B cell (primary cell): ENCODE results near the gene KCND3. TPM values are rescaled to one million over a fixed set of nuclear protein-coding genes. Genes with fewer than 3 reads are reported as not detected.

ENCODE experiments used
- ATAC-seq: fragments of 200-7000 bp; cut with Tn5 transposase; one replicate; pipeline ENCODE4 v1.10.0; 2021; ENCODE audit warnings: low read depth, mild to moderate bottlenecking, moderate number of reproducible peaks, moderate library complexity
- CTCF ChIA-PET: fragments of 350-600 bp; sonication (Branson Sonifier 250); formaldehyde crosslinking; loops from one replicate; lab custom pipeline; 2021; ENCODE audit warnings: antibody characterized with exemption, inconsistent platforms; lab: Charles Lee
- POLR2A ChIA-PET: fragments of 350-600 bp; sonication (Branson Sonifier 250); formaldehyde crosslinking; loops from one replicate; lab custom pipeline; 2021; ENCODE audit warnings: antibody characterized with exemption; lab: Charles Lee
- DNase-seq: peaks from one replicate; pipeline ENCODE4 v3.0.0; 2013
- H2AFZ ChIP-seq: 2 replicates; pipeline ENCODE4 v1.6.1; 2012; ENCODE audit warnings: mild to moderate bottlenecking, low read depth, low read length; ENCODE audit not compliant: insufficient read depth, poor library complexity, severe bottlenecking
- H3K27ac ChIP-seq, 2 donors: 1 replicate in 1 of 2; 2 replicates in 1 of 2; pipeline ENCODE4 v1.5.1; 2012 to 2013; ENCODE audit warnings: low read length in 2 of 2, mild to moderate bottlenecking in 2 of 2, moderate library complexity in 1 of 2
- H3K27me3 ChIP-seq, 4 experiments: fragments of 200-600 bp in 1 of 4; sonication (generic) in 1 of 4; replicated peaks in 1 of 4; 1 replicate in 2 of 4; 2 replicates in 2 of 4; pipeline versions ENCODE4 v1.6.1 to v1.7.0; 2013 to 2016; ENCODE audit warnings: low read length in 3 of 4, mild to moderate bottlenecking in 2 of 4, mixed read lengths in 1 of 4, moderate library complexity in 1 of 4; ENCODE audit not compliant: insufficient read depth in 4 of 4, control insufficient read depth in 3 of 4; ENCODE audit errors: control extremely low read depth in 1 of 4
- H3K36me3 ChIP-seq, 2 experiments: replicated peaks in 1 of 2; 1 replicate in 1 of 2; 2 replicates in 1 of 2; pipeline versions ENCODE4 v1.6.1 to v1.7.1; 2013; ENCODE audit warnings: low read length in 1 of 2; ENCODE audit not compliant: insufficient read depth in 2 of 2, control insufficient read depth in 1 of 2; ENCODE audit errors: control extremely low read depth in 1 of 2, extremely low read depth in 1 of 2
- H3K4me1 ChIP-seq, 2 donors: fragments of 200-600 bp in 1 of 2; sonication (generic) in 1 of 2; 1 replicate in 1 of 2; 2 replicates in 1 of 2; pipeline versions ENCODE4 v1.5.1 to v1.6.1; 2013 to 2017; ENCODE audit warnings: low read length in 2 of 2; ENCODE audit not compliant: control insufficient read depth in 2 of 2, insufficient read depth in 2 of 2
- H3K4me2 ChIP-seq: replicated peaks from 2 replicates; pipeline ENCODE3; 2012; ENCODE audit warnings: mild to moderate bottlenecking, low read depth, low read length; ENCODE audit not compliant: poor library complexity, severe bottlenecking
- H3K4me3 ChIP-seq, 5 experiments: fragments of 200-600 bp in 1 of 5; sonication (generic) in 1 of 5; 1 replicate in 3 of 5; 2 replicates in 2 of 5; pipeline versions ENCODE4 v1.5.1 to v1.7.0; 2011 to 2016; ENCODE audit warnings: low read length in 4 of 5, mild to moderate bottlenecking in 4 of 5, low read depth in 2 of 5, control low read depth in 1 of 5, moderate library complexity in 1 of 5; ENCODE audit not compliant: insufficient read depth in 1 of 5; ENCODE audit errors: control extremely low read depth in 1 of 5, extremely low read depth in 1 of 5
- H3K79me2 ChIP-seq: fragments of 200-600 bp; sonication (generic); one replicate; pipeline ENCODE4 v1.6.0; 2016; ENCODE audit warnings: low read length; ENCODE audit not compliant: control insufficient read depth, insufficient read depth
- H3K9ac ChIP-seq: fragments of 200-600 bp; sonication (generic); 2 replicates; pipeline ENCODE4 v1.6.1; 2017; ENCODE audit warnings: mild to moderate bottlenecking, low read length, moderate library complexity
- H3K9me3 ChIP-seq, 3 donors: one replicate each; pipeline versions ENCODE4 v1.6.1 to v1.7.1; 2013; ENCODE audit warnings: low read length in 2 of 3; ENCODE audit not compliant: control insufficient read depth in 2 of 3, insufficient read depth in 1 of 3; ENCODE audit errors: control extremely low read depth in 1 of 3
- H4K20me1 ChIP-seq: 2 replicates; pipeline ENCODE4 v1.6.0; 2012; ENCODE audit warnings: mild to moderate bottlenecking, low read length; ENCODE audit not compliant: insufficient read depth, control insufficient read depth, poor library complexity, severe bottlenecking
- H3K27ac Mint-ChIP-seq: one replicate; pipeline ENCODE4 v1.8.0; 2021; ENCODE audit warnings: mixed read lengths
- H3K27me3 Mint-ChIP-seq: one replicate; pipeline ENCODE4 v1.8.0; 2021; ENCODE audit warnings: mixed read lengths
- H3K4me1 Mint-ChIP-seq: one replicate; pipeline ENCODE4 v1.8.0; 2021; ENCODE audit warnings: mixed read lengths
- H3K4me3 Mint-ChIP-seq: one replicate; pipeline ENCODE4 v1.8.0; 2021; ENCODE audit warnings: mixed read lengths
- H3K9me3 Mint-ChIP-seq: one replicate; pipeline ENCODE4 v1.8.0; 2022; ENCODE audit warnings: mixed read lengths; ENCODE audit not compliant: insufficient read depth
- EZH2 ChIP-seq: IDR thresholded peaks from 2 replicates; pipeline ENCODE4 v1.6.1; 2012; ENCODE audit warnings: borderline replicate concordance, low read depth, mild to moderate bottlenecking, moderate library complexity, low read length; ENCODE audit not compliant: insufficient read depth, poor library complexity, severe bottlenecking
- WGBS: methylation state at CpG from one replicate; pipeline ENCODE4 v1.1.5; 2013; ENCODE audit warnings: missing lambda C conversion rate; ENCODE audit not compliant: insufficient coverage; 5-methylcytosine and 5-hydroxymethylcytosine counted together
- intact Hi-C: fragments of 100-400 bp; cut with micrococcal nuclease; formaldehyde crosslinking; loops from one replicate; pipeline ENCODE4 v1.10.0; 2022
- polyA plus RNA-seq: library from polyadenylated mRNA; depleted of rRNA; stranded (reverse); fragments of >200 nt; gene quantifications from 2 replicates; pipeline ENCODE4 v1.2.3, GENCODE V29; 2012
- total RNA-seq, 2 donors: library from RNA; stranded (reverse); fragments of 120-200 nt in 1 of 2; gene quantifications; 1 replicate in 1 of 2; 2 replicates in 1 of 2; pipeline versions ENCODE4 v1.2.3 to v1.2.4, GENCODE V29; 2013 to 2022
- TF ChIP-seq, protein P1 (sequence below): fragments of 200-600 bp; IDR thresholded peaks from one replicate; pipeline ENCODE4 v1.8.0; 2022; ENCODE audit warnings: antibody characterized with exemption, mild to moderate bottlenecking

The KCND3 gene
- total and polyA plus RNA-seq, 2 donors (not counting 1 experiment from before 2014, with no cell fraction given), result 0.07 TPM; not detected in 1

DNA sequence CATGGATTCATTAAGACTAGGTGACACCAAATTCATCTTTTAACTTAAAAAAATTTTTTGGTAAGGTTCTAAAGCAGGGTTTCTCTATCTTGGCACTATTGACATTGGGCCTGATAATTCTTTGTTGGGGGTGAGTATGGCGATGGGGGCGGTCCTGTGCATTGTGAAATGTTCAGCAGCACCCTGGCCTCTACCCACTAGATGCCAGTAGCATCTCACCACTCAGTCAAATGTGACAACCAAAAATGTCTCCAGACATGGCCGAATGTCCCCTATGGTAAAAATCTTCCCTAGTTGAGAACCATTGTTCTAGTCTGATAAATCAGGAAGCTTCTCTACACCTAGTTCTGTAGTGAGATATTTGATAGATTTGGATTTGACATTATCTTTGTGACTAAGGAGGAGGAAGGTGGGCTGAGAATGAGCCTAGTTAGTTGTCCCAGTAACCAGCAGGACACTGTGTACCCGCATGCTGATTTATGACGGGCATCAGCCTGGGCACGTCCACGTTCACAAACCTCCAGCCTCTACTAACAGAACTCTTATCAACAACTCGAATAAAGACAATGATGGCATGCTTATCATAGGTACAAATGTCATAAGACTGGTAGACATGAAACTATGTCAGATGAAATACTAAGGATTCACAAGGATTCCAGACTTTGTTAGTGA, 104.6 kb downstream of the KCND3 start:
- no peaks in the 10 kb centered on the region for H3K4me1 Mint-ChIP-seq
- H3K27ac ChIP-seq, result no peak overlapping the region
- H3K27me3 ChIP-seq, result peaks cover 0 to 5% (median 0%) of the 10 kb centered on the region in 4 experiments
- no peak overlapping the region for H3K9ac ChIP-seq
- no peaks in the 10 kb centered on the region for H4K20me1 ChIP-seq
- H3K27me3 Mint-ChIP-seq, result peaks cover 57% of the 10 kb centered on the region
- H3K36me3 ChIP-seq, result no peaks in the 10 kb centered on the region
- H3K9me3 Mint-ChIP-seq, result no peaks in the 10 kb centered on the region
- H2AFZ ChIP-seq, result no peak overlapping the region
- no peak for TF ChIP-seq EZH2
- TF ChIP-seq, protein P1, sequence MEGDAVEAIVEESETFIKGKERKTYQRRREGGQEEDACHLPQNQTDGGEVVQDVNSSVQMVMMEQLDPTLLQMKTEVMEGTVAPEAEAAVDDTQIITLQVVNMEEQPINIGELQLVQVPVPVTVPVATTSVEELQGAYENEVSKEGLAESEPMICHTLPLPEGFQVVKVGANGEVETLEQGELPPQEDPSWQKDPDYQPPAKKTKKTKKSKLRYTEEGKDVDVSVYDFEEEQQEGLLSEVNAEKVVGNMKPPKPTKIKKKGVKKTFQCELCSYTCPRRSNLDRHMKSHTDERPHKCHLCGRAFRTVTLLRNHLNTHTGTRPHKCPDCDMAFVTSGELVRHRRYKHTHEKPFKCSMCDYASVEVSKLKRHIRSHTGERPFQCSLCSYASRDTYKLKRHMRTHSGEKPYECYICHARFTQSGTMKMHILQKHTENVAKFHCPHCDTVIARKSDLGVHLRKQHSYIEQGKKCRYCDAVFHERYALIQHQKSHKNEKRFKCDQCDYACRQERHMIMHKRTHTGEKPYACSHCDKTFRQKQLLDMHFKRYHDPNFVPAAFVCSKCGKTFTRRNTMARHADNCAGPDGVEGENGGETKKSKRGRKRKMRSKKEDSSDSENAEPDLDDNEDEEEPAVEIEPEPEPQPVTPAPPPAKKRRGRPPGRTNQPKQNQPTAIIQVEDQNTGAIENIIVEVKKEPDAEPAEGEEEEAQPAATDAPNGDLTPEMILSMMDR, result no peak
- H3K79me2 ChIP-seq, result no peaks in the 10 kb centered on the region
- no peak overlapping the region for H3K27ac Mint-ChIP-seq
- WGBS, result no CpG with 5 or more reads among the region's 8 CpGs
- H3K4me1 ChIP-seq, result no peaks in the 10 kb centered on the region
- ChIA-PET POLR2A (no interaction called here), CTCF (no interaction called here)
- DNase-seq, result no peak
- no peak overlapping the region for H3K4me3 Mint-ChIP-seq
- intact Hi-C loops, result no loop called here
- ATAC-seq, result no peak
- H3K4me3 ChIP-seq, result no peak overlapping the region
- no peaks in the 10 kb centered on the region for H3K9me3 ChIP-seq
- H3K4me2 ChIP-seq, result no peak overlapping the region

- H3K9ac ChIP-seq, result no peak overlapping the region
- intact Hi-C loops, result no loop called here
- H3K27ac ChIP-seq, result no peak overlapping the region
- POLR2A ChIA-PET, result no interaction called here
- Mint-ChIP-seq H3K27ac (no peak overlapping the region), H3K4me1 (peaks cover 11% of the 10 kb centered on the region), H3K27me3 (peaks cover 55% of the 10 kb centered on the region), H3K9me3 (no peaks in the 10 kb centered on the region), H3K4me3 (no peak overlapping the region)
- H3K4me2 ChIP-seq, result no peak overlapping the region
- TF ChIP-seq EZH2, result no peak
- TF ChIP-seq, protein P1, result no peak
- CTCF ChIA-PET, result no interaction called here
- H3K9me3 ChIP-seq, result no peaks in the 10 kb centered on the region
- H3K79me2 ChIP-seq, result no peaks in the 10 kb centered on the region
- WGBS, result 92% methylated on average over 8 of the region's 10 CpGs
- no peak overlapping the region for H3K4me3 ChIP-seq
- no peaks in the 10 kb centered on the region for H4K20me1 ChIP-seq
- H3K27me3 ChIP-seq, result peaks cover 0 to 5% (median 0%) of the 10 kb centered on the region in 4 experiments
- no peak overlapping the region for H2AFZ ChIP-seq
- ATAC-seq (no peak), DNase-seq (no peak)
- no peaks in the 10 kb centered on the region for H3K36me3 ChIP-seq
- peaks cover 14% of the 10 kb centered on the region in 2 donors for H3K4me1 ChIP-seq
Measured at GRCh38 chr1:111882986-111883560, 106.4 kb downstream of the KCND3 start.
